Thoracic aorta (tissue), 2 donors: ENCODE results near the gene FZD7. TPM values are rescaled to one million over a fixed set of nuclear protein-coding genes. Genes with fewer than 3 reads are reported as not detected.

Experiments
- ATAC-seq: fragments of 150-250 bp; one replicate; pipeline ENCODE4 v1.8.0; 2017; ENCODE audit warnings: low read depth; ENCODE audit not compliant: insufficient number of reproducible peaks, low FRiP score
- DNase-seq: peaks from one replicate; pipeline ENCODE4 v3.0.0-alpha.2; 2020; ENCODE audit warnings: low spot score
- H3K27ac ChIP-seq, 2 donors: fragments of 200-600 bp; sonication (generic); 1 replicate in 1 of 2; 2 replicates in 1 of 2; pipeline ENCODE4 v1.5.1; 2016; ENCODE audit warnings: mild to moderate bottlenecking in 2 of 2, moderate library complexity in 2 of 2
- H3K27me3 ChIP-seq: fragments of 200-600 bp; sonication (generic); replicated peaks from 2 replicates; pipeline ENCODE4 v1.6.0; 2016; ENCODE audit warnings: mild to moderate bottlenecking; ENCODE audit not compliant: insufficient read depth
- H3K36me3 ChIP-seq: fragments of 200-600 bp; sonication (generic); one replicate; pipeline ENCODE4 v1.5.1; 2016
- H3K4me1 ChIP-seq, 2 donors: fragments of 200-600 bp; sonication (generic); 1 replicate in 1 of 2; 2 replicates in 1 of 2; pipeline versions ENCODE4 v1.5.1 to v1.6.0; 2016; ENCODE audit warnings: low read depth in 2 of 2, mild to moderate bottlenecking in 1 of 2; ENCODE audit not compliant: control insufficient read depth in 1 of 2
- H3K4me3 ChIP-seq: fragments of 200-600 bp; sonication (generic); 2 replicates; pipeline ENCODE4 v1.5.1; 2016; ENCODE audit warnings: mild to moderate bottlenecking
- H3K9me3 ChIP-seq: fragments of 200-600 bp; sonication (generic); 2 replicates; pipeline ENCODE4 v1.5.1; 2016
- total RNA-seq, 2 donors: library from RNA; depleted of rRNA; stranded (reverse); fragments of >200 nt; gene quantifications; one replicate each; pipeline versions ENCODE4 v1.1.0 to v1.2.3, GENCODE V29; 2016
- TF ChIP-seq, protein P1 (sequence below): fragments of 200-600 bp; sonication (generic); IDR thresholded peaks from one replicate; pipeline ENCODE4 v1.5.1; 2019; ENCODE audit warnings: antibody characterized with exemption

The FZD7 gene
- total RNA-seq, 2 donors from 2014 or later: 14.0 to 14.4 TPM

- Histone ChIP-seq H3K4me3 (no peak overlapping the region), H3K9me3 (no peaks in the 10 kb centered on the region), H3K27ac (no peak overlapping the region), H3K4me1 (no peaks in the 10 kb centered on the region), H3K27me3 (no peaks in the 10 kb centered on the region), H3K36me3 (no peaks in the 10 kb centered on the region)
- ATAC-seq (no peak), DNase-seq (no peak)
- TF ChIP-seq, protein P1, sequence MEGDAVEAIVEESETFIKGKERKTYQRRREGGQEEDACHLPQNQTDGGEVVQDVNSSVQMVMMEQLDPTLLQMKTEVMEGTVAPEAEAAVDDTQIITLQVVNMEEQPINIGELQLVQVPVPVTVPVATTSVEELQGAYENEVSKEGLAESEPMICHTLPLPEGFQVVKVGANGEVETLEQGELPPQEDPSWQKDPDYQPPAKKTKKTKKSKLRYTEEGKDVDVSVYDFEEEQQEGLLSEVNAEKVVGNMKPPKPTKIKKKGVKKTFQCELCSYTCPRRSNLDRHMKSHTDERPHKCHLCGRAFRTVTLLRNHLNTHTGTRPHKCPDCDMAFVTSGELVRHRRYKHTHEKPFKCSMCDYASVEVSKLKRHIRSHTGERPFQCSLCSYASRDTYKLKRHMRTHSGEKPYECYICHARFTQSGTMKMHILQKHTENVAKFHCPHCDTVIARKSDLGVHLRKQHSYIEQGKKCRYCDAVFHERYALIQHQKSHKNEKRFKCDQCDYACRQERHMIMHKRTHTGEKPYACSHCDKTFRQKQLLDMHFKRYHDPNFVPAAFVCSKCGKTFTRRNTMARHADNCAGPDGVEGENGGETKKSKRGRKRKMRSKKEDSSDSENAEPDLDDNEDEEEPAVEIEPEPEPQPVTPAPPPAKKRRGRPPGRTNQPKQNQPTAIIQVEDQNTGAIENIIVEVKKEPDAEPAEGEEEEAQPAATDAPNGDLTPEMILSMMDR: no peak
Observed at GRCh38 chr2:202006301-202006700, 27.4 kb upstream of the FZD7 start.

- H3K4me1 ChIP-seq: no peaks in the 10 kb centered on the region
- TF ChIP-seq, protein P1: no peak
- no peaks in the 10 kb centered on the region for H3K27me3 ChIP-seq
- DNase-seq: no peak
- no peaks in the 10 kb centered on the region for H3K9me3 ChIP-seq
- no peak overlapping the region for H3K4me3 ChIP-seq
- no peaks in the 10 kb centered on the region for H3K36me3 ChIP-seq
- ATAC-seq: no peak
- H3K27ac ChIP-seq: no peak overlapping the region
Observed at GRCh38 chr2:202007015-202007982, 26.4 kb upstream of the FZD7 start.

- H3K4me1 ChIP-seq: no peaks in the 10 kb centered on the region
- H3K36me3 ChIP-seq: no peaks in the 10 kb centered on the region
- DNase-seq (no peak), ATAC-seq (no peak)
- no peaks in the 10 kb centered on the region for H3K27me3 ChIP-seq
- no peak overlapping the region for H3K27ac ChIP-seq
- no peaks in the 10 kb centered on the region for H3K9me3 ChIP-seq
- TF ChIP-seq, protein P1: no peak
- H3K4me3 ChIP-seq: no peak overlapping the region
Observed at GRCh38 chr2:202007983-202008354, 25.7 kb upstream of the FZD7 start.

DNA sequence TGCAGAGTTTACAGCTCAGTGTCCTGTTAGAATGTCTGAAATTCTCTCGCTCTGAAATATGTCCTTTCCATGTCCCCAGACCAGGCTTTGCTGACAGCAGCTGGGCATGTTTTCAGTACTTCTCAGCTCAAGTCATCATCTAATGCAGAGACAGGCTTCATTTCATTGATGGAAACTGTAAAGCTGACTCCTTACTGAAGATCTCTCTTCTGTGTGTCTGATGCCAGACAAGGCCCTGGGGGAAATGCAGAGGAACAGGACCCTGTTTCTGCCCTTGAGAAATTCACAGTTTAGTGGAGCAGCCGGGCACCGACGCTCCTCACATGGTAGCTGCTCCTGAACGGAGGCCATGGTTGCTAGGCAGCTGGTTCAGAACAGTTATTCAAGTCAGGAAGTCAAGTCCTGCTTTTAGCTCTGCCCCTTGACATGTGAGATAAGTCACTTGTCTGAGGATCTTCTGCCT, 24.6 kb upstream of the FZD7 start:
- Histone ChIP-seq H3K27ac (no peak overlapping the region), H3K4me1 (no peaks in the 10 kb centered on the region), H3K9me3 (no peaks in the 10 kb centered on the region), H3K4me3 (no peak overlapping the region), H3K27me3 (no peaks in the 10 kb centered on the region), H3K36me3 (no peaks in the 10 kb centered on the region)
- DNase-seq (no peak), ATAC-seq (no peak)
- TF ChIP-seq, protein P1: no peak

GRCh38 chr2:202009581-202009980, 24.1 kb upstream of the FZD7 start:
- ATAC-seq: no peak
- no peak overlapping the region for H3K4me3 ChIP-seq

More at GRCh38 chr2:202009581-202009980, 24.1 kb upstream of the FZD7 start:
- H3K27ac ChIP-seq: no peak overlapping the region
- no peaks in the 10 kb centered on the region for H3K4me1 ChIP-seq
- H3K9me3 ChIP-seq: no peaks in the 10 kb centered on the region
- no peaks in the 10 kb centered on the region for H3K36me3 ChIP-seq
- TF ChIP-seq, protein P1: no peak
- no peak for DNase-seq
- no peaks in the 10 kb centered on the region for H3K27me3 ChIP-seq
